Mammary epithelial cell (primary cell): ENCODE data around the gene CACNA1E.

Experiments used
- CTCF ChIP-seq, 2 donors: IDR thresholded peaks in 1 of 2; conservative IDR thresholded peaks in 1 of 2; 2 replicates each; pipeline ENCODE4 v1.5.1; 2011 to 2012; ENCODE audit warnings: inconsistent platforms in 2 of 2, low read length in 2 of 2, mild to moderate bottlenecking in 2 of 2, control low read depth in 1 of 2, low read depth in 1 of 2; ENCODE audit not compliant: insufficient read depth in 1 of 2; ENCODE audit errors: extremely low read depth in 1 of 2
- EZH2 ChIP-seq: IDR thresholded peaks from 2 replicates; pipeline ENCODE4 v1.6.1; 2012; ENCODE audit warnings: low read length, inconsistent platforms, borderline replicate concordance

GRCh38 chr1:181777286-181777685, 294.0 kb downstream of the CACNA1E start:
- TF ChIP-seq CTCF (conservative IDR thresholded peaks at IDR 0.05 in 1 of 2, IDR thresholded peaks at IDR 0.05 in 1 of 2; ENCODE audit: extremely low read depth in 1 of 2, insufficient read depth in 1 of 2, low read depth in 1 of 2, low read length in 2 of 2): no peak
- TF ChIP-seq EZH2: no peak
